ENCODE results near the gene CYP2A7.
"Not testable (repeated sequence)": the region's sequence is repeated elsewhere in the genome, so short reads cannot be mapped to it uniquely, and the experiment has no call there.

CYP2A7 gene

DNA sequence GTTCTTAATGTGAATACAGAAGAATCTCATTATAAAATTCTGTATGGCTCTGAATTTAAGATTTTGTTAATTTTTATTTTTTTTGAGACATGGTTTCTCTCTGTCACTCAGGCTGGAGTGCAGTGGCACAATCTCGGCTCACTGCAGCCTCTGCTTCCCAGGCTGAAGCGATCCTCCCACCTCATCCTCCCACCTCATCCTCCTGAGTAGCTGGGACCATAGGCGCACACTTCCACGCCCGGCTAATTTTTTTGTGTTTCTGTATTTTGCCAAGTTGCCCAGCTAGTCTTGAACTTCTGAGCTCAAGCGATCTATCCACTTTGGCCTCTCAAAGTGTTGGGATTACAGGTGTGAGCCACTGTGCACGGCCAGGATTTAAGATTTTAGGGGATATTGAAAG, 14.3 kb downstream of the CYP2A7 start:
- TF ChIP-seq ZFX (IDR thresholded peaks at IDR 0.05) (no peak), CTCF (conservative IDR thresholded peaks at IDR 0.05) (no peak)
- H3K27ac ChIP-seq: no peak overlapping the region

DNA sequence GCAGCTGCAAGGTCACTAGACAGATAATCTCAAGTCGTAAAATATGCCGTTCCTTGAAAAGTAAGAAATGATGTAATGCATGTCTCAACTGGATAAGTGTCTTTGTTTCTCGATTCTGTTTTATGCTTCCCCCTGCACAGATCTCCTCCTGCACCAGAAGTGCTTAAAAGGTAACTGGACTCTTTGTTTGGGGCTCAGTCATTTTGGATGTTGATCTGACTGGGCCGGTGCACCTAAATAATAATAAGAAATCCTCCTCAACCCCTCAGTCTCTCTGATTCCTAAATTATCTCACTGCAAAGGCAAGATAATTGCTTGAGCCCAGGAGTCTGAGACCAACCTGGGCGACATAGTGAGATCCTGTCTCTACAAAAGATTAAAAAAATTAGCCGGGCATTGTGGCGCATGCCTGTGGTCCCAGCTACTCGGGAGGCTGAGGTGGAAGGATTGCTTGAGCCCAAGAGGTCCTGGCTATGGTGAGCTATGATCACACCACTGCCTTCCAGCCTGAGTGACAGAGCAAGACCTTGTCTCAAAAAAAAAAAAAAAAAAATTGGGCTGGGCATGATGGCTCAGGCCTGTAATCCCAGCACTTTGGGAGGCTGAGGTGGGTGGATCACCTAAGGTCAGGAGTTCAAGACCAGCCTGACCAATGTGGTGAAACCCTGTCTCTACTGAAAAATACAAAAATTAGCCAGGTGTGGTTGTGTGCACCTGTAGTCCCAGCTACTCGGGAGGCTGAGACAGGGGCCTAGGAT, 17.1 kb downstream of the CYP2A7 start:
- not testable (repeated sequence) for H3K27ac ChIP-seq

- no peak for TF ChIP-seq CTCF (conservative IDR thresholded peaks at IDR 0.05)
- no peak for TF ChIP-seq ZFX (IDR thresholded peaks at IDR 0.05)
- no peak overlapping the region for H3K27ac ChIP-seq
These were observed 19.2 kb downstream of the CYP2A7 start for GRCh38 chr19:40862785-40863184.

DNA sequence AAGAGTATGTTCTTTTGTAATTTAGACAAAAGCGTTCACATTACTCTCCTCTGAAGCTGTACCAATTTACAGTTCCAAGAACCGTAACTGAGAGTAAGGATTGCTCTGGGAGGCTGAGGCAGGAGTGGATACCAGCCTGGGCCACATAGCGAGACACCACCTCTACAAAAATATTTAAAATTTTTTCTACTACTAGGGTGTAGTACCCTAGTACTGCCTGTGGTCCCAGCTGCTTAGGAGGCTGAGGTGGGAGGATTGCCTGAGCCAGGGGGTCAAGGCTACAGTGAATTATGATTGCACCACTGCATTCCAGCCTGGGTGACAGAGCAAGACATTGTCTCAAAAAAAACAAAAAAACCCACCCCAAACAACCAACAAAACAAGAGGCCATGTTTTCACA, 19.7 kb downstream of the CYP2A7 start:
- no peak for TF ChIP-seq CTCF (conservative IDR thresholded peaks at IDR 0.05)
- TF ChIP-seq ZFX (IDR thresholded peaks at IDR 0.05): no peak
- no peak overlapping the region for H3K27ac ChIP-seq

- H3K27ac ChIP-seq: no peak overlapping the region
These were observed 23.9 kb downstream of the CYP2A7 start for GRCh38 chr19:40858109-40858508.

DNA sequence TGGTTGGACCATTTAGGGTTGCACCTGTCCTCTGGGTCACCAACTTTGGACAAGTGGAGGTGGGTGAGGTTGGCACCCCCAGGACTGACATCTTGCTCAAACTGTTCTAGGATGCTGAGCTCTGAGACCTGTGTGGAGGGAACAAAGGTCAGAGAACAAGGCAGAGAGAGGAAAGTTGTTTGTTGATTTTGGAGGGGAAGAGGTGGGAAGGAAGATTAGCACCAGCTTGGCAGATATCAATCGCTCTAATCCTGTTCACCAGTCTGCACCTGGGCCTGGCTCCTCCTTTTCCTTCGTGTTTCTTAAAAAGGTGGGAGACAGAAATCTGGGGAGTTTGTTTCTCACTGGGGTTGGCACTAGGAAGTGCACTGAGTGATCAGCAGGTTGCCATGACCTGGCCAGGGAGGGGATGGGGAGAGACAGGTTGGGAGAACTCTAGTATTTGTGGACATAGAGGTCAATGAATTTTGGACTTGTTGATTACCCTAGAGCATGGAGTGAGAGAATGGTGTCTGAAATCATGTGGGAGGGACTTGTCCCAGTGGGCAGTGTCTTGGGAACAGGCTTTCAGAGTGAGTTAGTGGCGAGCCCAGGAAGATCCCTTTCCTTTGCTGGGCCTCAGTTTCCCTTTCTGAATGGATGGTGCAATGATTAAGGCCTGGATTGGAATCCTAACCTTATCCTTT, 29.4 kb downstream of the CYP2A7 start:
- not testable (repeated sequence) for H3K27ac ChIP-seq

More at GRCh38 chr19:40858109-40858508, 23.9 kb downstream of the CYP2A7 start:
- no peak for TF ChIP-seq ZFX (IDR thresholded peaks at IDR 0.05)
- TF ChIP-seq CTCF (conservative IDR thresholded peaks at IDR 0.05): no peak

GRCh38 chr19:40850277-40850676, 31.8 kb downstream of the CYP2A7 start, which contains the start of gene CYP2A6:
CYP2A6 (minus strand) TSS chr19:40850447; CDS start chr19:40850426, 21 bp downstream.
- not testable (repeated sequence) for H3K27ac ChIP-seq

DNA sequence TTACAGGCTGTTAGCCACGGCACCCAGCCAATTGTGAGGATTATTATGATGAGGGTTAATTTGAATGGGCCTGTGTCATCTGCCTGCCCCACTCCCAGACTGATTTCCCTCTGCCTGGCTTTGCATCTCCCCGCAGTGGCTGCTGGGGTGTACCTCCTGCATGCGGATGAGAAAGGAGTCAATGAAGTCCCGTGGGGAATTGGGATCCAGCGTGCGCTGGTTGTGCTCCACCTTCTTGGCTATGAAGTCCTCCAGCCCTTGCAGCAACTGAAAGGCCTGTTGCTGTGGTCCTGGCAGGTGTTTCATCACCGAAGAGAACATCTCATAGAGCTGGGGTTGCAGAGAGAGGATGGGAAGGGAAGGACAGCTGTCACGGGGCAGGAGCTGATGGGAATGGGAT, 35.3 kb downstream of the CYP2A7 start:
- not testable (repeated sequence) for H3K27ac ChIP-seq

DNA sequence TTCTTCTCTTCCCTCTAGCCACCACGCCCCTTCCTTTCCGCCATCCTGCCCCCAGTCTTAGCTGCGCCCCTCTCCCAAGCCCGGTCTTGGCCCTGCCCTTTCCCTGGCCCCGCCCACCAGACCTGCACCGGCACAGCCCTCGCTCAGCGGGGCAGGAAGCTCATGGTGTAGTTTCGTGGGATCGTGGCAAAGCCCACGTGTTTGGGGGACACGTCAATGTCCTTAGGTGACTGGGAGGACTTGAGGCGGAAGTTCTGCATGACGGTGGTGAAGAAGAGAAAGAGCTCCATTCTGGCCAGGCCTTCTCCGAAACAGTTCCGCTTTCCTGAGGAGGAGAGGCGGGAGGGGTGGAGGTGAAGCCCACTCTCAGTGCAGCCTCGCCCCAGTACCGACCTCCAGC, 38.4 kb downstream of the CYP2A7 start:
- not testable (repeated sequence) for H3K27ac ChIP-seq

- H3K27ac ChIP-seq: not testable (repeated sequence)
These were observed 38.9 kb downstream of the CYP2A7 start for GRCh38 chr19:40842997-40843652.

- not testable (repeated sequence) for H3K27ac ChIP-seq
These were observed 40.0 kb downstream of the CYP2A7 start for GRCh38 chr19:40842012-40842411.

DNA sequence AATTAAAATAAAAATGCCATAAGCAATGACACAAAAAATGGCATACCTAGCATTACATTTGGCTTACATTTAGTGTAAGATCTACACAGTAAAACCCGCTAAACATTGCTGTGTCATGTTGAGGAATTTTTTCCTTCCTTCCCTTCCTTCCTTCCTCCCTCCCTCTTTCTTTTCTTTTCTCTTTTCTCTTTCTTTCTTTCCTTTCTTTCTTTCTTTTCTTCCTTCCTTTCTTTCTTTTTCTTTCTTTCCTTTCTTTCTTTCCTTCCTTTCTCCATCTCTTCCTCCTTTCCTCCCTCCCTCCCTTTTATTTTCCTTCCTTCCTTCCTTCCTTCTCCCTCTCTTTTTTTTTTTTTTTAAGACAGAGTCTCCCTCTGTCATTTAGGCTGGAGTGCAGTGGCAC, 43.6 kb downstream of the CYP2A7 start:
- H3K27ac ChIP-seq: not testable (repeated sequence)
